GM20000 (cell line): ENCODE measurements around the gene AKTIP.
"Not testable (repeated sequence)": the region's sequence is repeated elsewhere in the genome, so short reads cannot be mapped to it uniquely, and the experiment has no call there.

ENCODE experiments used
- DNase-seq: peaks from one replicate; pipeline ENCODE4 v3.0.0; 2012; ENCODE audit warnings: low spot score
- TF ChIP-seq, protein P1 (sequence below): IDR thresholded peaks from 2 replicates; pipeline ENCODE4 v1.5.1; 2012; ENCODE audit warnings: mild to moderate bottlenecking, control low read depth; ENCODE audit errors: extremely low read depth, missing control alignments

The AKTIP gene

DNA sequence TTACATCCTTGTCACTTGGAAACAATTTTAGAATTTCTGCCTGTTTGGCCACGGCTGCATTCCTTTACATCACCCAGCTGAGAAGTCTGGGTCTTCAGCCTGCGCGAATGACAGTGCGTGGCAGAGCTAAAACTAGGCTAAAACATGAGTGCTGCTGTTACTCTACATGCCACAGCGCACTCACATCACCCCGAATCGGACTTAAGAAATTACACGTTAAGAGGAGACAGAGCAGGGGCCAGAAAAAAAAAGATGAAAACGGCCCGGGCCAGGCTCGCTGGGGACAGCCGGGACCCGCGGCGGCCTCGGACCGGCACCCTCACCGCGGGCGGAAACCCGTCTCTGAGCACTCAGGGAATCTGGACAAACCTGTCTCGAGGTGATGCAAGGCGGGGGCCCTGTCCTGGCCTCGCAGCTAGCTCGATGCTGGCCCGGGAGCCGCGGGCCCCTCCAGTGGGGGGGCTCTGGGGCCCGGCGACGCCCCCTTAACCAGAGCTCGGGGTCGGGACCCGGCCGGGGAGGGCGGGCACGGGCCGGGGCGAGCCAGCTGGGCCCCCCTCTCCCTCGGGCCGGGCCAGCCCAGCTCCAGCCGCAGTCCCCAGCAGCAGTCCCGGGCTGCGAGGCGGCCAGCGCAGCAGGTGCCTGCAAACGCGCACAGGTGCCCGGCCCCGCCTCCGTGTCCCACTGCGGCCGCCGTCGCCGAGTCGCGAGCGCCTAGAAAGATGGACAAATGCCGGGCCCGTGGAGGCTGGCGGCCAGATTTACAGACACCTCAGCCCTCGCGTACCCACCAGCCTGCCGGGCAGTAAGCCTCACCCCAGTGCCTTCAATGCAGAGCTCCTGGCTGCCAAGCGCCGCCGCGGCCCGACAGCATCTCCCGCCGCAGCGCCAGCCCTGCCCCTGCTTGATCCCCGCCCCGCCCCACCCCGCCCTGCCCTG, at the start of gene AKTIP:
Gene AKTIP (minus strand): TSS at position 879 of the 939 bp plus-strand sequence. CDS start 2,950 bp downstream, outside the sequence.
- peak; percentile 74 for DNase-seq
- TF ChIP-seq, protein P1, sequence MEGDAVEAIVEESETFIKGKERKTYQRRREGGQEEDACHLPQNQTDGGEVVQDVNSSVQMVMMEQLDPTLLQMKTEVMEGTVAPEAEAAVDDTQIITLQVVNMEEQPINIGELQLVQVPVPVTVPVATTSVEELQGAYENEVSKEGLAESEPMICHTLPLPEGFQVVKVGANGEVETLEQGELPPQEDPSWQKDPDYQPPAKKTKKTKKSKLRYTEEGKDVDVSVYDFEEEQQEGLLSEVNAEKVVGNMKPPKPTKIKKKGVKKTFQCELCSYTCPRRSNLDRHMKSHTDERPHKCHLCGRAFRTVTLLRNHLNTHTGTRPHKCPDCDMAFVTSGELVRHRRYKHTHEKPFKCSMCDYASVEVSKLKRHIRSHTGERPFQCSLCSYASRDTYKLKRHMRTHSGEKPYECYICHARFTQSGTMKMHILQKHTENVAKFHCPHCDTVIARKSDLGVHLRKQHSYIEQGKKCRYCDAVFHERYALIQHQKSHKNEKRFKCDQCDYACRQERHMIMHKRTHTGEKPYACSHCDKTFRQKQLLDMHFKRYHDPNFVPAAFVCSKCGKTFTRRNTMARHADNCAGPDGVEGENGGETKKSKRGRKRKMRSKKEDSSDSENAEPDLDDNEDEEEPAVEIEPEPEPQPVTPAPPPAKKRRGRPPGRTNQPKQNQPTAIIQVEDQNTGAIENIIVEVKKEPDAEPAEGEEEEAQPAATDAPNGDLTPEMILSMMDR = no peak

DNA sequence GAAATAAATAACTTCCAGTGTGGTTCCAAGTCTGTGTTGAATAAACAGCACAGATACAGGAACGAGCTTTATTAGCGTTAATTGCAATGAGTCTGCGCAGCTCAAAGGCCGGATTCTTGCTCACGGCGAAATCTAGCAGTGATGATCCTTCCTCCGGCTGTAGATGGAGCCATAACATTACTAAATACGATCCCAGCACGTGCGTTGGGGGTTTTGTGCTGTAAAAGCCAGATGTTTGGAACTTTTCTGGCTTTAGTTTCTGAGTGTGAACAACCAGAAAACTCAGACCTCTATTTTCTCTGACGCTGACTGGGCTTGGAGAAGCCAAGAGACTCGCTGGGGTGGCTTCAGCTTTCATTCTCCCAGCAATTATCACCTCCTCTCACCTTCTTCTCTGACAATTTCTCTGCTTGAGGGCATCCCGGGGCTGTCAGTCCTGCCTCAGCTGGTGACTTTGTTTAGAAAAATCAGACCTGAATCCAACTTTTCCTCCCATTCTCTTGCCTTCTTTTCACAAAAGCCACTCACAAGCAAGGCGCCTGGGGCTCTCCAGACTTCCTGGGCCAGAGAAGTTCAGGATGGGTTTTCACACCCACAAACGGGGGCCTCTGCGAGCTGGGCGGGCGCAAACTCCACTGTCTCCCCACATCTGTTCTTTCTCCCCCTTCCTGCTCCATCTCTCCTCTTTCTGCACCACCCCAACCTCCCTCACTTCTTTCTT, 47.1 kb upstream of the AKTIP start:
- TF ChIP-seq, protein P1 = peak; percentile 53
- peak; percentile 72 for DNase-seq

DNA sequence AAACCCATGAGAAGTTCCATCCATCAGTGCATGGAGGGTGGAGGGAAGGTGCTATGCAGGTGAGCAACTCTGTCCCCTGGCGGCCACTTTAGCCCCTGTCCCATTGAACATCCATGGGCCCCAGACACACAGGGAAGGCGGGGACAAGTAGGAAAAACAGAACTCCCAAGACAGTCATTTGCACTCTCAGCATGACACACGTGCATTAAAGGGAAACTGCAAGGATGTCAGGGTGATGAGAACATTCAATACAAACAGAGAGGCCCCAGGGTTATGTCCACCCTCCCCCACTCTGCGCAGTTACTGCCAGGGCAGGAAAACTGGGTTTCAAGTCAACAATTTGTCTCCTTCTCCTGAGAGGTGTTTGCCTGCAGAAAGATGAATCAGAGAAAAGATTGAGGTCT, 44.0 kb upstream of the AKTIP start:
- TF ChIP-seq, protein P1 = peak; percentile 21
- no peak for DNase-seq

DNA sequence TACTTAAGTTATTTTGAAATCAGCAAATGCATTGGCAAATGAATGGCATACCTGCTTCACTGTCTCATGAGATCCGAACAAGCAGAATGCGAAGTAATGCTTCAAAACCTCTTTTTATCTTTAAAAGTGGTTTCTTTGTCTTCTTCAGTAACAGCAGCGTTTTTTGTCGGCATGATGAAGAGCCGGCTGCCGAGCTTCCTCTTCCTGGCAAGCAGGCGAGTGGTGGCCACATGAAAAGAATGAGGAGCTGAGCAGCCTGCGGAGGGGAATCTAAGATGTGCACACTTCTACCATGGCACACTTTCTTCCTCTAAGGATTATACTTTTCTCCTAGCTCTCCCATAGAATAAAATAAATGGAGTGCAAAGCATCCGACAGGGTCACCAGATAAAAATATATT, 42.4 kb upstream of the AKTIP start:
- TF ChIP-seq, protein P1 = no peak
- no peak for DNase-seq

DNA sequence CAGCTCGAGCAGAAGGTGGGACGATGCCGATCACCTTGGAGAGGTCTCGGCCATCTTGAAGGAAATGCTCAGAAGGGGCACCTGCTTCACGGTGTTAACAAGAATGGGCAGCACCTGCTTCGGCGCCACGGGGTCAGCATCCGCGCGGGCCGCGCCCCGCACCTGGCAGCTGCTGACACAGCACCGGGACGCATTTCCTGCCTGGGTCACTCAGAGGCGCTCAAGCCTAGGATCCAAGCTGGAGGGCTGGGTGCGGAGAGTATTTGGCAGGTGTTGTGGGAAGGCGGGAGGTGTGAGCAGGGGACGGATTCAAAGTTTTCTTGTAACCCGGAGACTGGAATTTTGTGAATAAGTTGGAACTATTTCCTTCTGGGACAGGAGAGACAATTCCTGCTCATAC, 39.3 kb upstream of the AKTIP start:
- no peak for DNase-seq
- TF ChIP-seq, protein P1 = no peak

DNA sequence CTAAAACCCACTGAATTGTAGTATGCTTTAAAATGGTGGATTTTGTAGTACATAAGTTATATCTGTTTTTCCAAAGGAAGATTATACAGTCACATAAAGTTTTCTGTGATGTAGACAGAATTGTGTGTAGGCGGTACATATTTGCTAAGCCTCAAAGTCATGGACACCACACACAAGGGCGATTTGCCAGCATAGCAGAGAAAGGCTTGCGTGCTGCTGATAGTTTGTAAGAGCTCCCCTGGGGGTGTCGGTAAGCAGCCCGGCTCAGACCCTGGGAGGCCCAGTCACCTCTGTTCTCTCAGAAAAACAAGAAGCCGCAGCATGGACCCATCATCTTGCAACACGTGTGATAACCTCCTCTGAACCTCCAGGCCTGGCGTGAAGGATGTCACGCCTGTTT, 38.3 kb upstream of the AKTIP start:
- TF ChIP-seq, protein P1 = no peak
- no peak for DNase-seq

DNA sequence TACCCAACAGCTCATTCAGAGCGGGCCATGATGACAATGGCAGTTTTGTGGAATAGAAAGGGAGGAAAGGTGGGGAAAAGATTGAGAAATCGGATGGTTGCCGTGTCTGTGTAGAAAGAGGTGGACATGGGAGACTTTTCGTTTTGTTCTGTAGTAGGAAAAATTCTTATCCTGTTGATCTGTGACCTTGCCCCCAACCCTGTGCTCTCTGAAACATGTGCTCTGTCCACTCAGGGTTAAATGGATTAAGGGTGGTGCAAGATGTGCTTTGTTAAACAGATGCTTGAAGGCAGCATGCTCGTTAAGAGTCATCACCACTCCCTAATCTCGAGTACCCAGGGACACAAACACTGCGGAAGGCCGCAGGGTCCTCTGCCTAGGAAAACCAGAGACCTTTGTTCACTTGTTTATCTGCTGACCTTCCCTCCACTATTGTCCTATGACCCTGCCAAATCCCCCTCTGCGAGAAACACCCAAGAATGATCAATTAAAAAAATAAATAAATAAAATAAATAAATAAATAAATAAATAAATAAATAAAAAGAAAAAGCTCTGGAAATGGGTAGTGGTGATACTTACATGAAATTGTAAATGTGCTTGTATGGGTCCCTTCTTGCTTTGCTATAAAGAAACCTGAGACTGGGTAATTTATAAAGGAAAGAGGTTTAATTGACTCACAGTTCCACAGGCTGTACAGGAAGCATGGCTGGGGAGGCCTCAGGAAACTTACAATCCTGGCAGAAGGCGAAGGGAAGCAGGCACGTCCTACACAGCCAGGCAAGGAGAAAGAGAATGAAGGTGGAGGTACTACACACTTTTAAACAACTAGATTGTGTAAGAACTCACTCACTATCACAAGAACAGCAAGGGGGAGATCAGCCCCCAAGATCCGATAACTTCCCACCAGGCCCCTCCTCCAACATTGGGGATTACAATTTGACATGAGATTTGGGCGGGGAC, 37.0 kb upstream of the AKTIP start:
- not testable (repeated sequence) for DNase-seq

DNA sequence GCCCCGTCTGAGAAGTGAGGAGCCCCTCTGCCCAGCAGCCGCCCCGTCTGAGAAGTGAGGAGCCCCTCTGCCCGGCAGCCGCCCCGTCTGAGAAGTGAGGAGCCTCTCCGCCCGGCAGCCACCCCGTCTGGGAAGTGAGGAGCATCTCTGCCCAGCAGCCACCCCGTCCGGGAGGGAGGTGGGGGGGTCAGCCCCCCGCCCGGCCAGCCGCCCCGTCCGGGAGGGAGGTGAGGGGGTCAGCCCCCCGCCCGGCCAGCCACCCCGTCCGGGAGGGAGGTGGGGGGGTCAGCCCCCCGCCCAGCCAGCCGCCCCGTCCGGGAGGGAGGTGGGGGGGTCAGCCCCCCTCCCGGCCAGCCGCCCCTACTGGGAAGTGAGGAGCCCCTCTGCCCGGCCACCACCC, 36.3 kb upstream of the AKTIP start:
- DNase-seq = not testable (repeated sequence)
